Activated T-cell treated with anti-CD3 and anti-CD28 coated beads, Interleukin-2, amount 50 U/mL, for 1 hour (primary cell): ENCODE data around the gene DMBX1.

ENCODE experiments used
- DNase-seq: peaks from one replicate; pipeline ENCODE4 v3.0.0-alpha.2; 2020

DMBX1 gene

GRCh38 chr1:46461017-46461808 lies 28.4 kb upstream of the DMBX1 start:
- no peak for DNase-seq

- no peak for DNase-seq
Observed at GRCh38 chr1:46461809-46462448, 27.7 kb upstream of the DMBX1 start.

GRCh38 chr1:46464013-46464548 lies 25.6 kb upstream of the DMBX1 start:
- no peak for DNase-seq

- DNase-seq = no peak
Observed at GRCh38 chr1:46464915-46465314, 24.7 kb upstream of the DMBX1 start.

- no peak for DNase-seq
Observed at GRCh38 chr1:46465981-46466476, 23.6 kb upstream of the DMBX1 start.

- peak; percentile 32 for DNase-seq
Observed at GRCh38 chr1:46466477-46467182, 23.0 kb upstream of the DMBX1 start.

GRCh38 chr1:46467183-46467504 lies 22.5 kb upstream of the DMBX1 start:
- no peak for DNase-seq

GRCh38 chr1:46469881-46470280 lies 19.8 kb upstream of the DMBX1 start:
- DNase-seq = no peak

GRCh38 chr1:46471848-46472492 lies 17.7 kb upstream of the DMBX1 start:
- no peak for DNase-seq

GRCh38 chr1:46472498-46473181 lies 17.0 kb upstream of the DMBX1 start:
- no peak for DNase-seq

GRCh38 chr1:46473991-46474390 lies 15.6 kb upstream of the DMBX1 start:
- no peak for DNase-seq

GRCh38 chr1:46474570-46474969 lies 15.1 kb upstream of the DMBX1 start:
- DNase-seq = no peak

GRCh38 chr1:46476673-46477072 lies 13.0 kb upstream of the DMBX1 start:
- DNase-seq = no peak

- peak; percentile 77 for DNase-seq
Observed at GRCh38 chr1:46477153-46477929, 12.3 kb upstream of the DMBX1 start.

GRCh38 chr1:46478721-46479485 lies 10.7 kb upstream of the DMBX1 start:
- no peak for DNase-seq

GRCh38 chr1:46479744-46480350 lies 9.8 kb upstream of the DMBX1 start:
- no peak for DNase-seq

GRCh38 chr1:46480959-46481646 lies 8.5 kb upstream of the DMBX1 start:
- no peak for DNase-seq

- DNase-seq = no peak
Observed at GRCh38 chr1:46481961-46482360, 7.7 kb upstream of the DMBX1 start.

- DNase-seq = no peak
Observed at GRCh38 chr1:46483589-46483988, 6.0 kb upstream of the DMBX1 start.
